ENCODE data around the gene TRIM44. TPM values are rescaled to one million over a fixed set of nuclear protein-coding genes. Genes with fewer than 3 reads are reported as not detected.

Gene TRIM44
- total and polyA plus RNA-seq, 10 of the 15 experiments (the other 5 are each of a cell fraction or from before 2014, with no cell fraction given), result 6.7 to 93.0 (median 27.6) TPM

DNA sequence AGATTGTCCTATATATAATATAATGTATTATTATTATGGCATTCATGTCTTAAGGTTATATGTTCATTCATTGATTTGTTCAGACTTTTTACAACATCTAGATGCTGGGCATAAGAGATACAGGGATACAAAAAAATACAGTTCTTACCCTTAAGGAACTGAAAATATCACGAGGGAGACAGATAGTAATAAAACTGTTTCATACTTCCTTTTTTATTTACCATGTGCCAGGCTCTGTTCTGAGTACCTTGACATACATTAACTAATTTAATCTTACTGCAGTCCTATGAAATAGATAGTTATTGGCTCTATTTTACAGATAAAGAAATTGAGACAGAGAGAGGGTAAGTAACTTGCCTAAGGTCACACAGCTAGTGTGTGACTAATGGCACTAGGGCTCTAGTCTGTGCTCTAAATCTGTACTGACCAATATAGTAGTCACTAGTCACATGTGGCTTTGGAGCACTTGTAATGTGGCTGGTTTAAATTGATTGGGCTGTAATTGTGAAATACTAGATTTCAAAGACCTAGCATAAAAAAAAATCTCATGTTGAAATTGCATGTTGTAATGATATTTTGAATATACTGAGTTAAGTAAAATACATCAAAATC lies 21.3 kb downstream of the TRIM44 start (continued):
- TF ChIP-seq EP300 (IDR thresholded peaks at IDR 0.05; ENCODE audit: borderline replicate concordance in 1 of 2, control insufficient read depth in 1 of 2, low read depth in 2 of 2, low read length in 2 of 2) (peak in 1 of 2 experiments; percentile 15; a peak in 1 of 4 replicates), NRF1 (conservative IDR thresholded peaks at IDR 0.05; ENCODE audit: low read depth, low read length) (no peak), ZNF217 (IDR thresholded peaks at IDR 0.05) (peak; percentile 80; the same call in 1 of the 2 replicates), STAT3 (IDR thresholded peaks at IDR 0.05; ENCODE audit: low read depth, low read length) (no peak), CHD2 (IDR thresholded peaks at IDR 0.05; ENCODE audit: borderline replicate concordance, low read depth, low read length) (no peak), ETV6 (conservative IDR thresholded peaks at IDR 0.05 in 1 of 2, IDR thresholded peaks at IDR 0.05 in 1 of 2; ENCODE audit: borderline replicate concordance in 1 of 2, low read depth in 1 of 2) (no peak), MTA2 (IDR thresholded peaks at IDR 0.05; ENCODE audit: low read depth) (peak; percentile 43), DPF2 (IDR thresholded peaks at IDR 0.05) (peak; percentile 37; the same call in 1 of the 2 replicates), NR2F1 (conservative IDR thresholded peaks at IDR 0.05) (no peak), PAX5 (IDR thresholded peaks at IDR 0.05; ENCODE audit: borderline replicate concordance, low read depth, low read length) (no peak)
- TF ChIP-seq, protein P1, sequence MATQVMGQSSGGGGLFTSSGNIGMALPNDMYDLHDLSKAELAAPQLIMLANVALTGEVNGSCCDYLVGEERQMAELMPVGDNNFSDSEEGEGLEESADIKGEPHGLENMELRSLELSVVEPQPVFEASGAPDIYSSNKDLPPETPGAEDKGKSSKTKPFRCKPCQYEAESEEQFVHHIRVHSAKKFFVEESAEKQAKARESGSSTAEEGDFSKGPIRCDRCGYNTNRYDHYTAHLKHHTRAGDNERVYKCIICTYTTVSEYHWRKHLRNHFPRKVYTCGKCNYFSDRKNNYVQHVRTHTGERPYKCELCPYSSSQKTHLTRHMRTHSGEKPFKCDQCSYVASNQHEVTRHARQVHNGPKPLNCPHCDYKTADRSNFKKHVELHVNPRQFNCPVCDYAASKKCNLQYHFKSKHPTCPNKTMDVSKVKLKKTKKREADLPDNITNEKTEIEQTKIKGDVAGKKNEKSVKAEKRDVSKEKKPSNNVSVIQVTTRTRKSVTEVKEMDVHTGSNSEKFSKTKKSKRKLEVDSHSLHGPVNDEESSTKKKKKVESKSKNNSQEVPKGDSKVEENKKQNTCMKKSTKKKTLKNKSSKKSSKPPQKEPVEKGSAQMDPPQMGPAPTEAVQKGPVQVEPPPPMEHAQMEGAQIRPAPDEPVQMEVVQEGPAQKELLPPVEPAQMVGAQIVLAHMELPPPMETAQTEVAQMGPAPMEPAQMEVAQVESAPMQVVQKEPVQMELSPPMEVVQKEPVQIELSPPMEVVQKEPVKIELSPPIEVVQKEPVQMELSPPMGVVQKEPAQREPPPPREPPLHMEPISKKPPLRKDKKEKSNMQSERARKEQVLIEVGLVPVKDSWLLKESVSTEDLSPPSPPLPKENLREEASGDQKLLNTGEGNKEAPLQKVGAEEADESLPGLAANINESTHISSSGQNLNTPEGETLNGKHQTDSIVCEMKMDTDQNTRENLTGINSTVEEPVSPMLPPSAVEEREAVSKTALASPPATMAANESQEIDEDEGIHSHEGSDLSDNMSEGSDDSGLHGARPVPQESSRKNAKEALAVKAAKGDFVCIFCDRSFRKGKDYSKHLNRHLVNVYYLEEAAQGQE (IDR thresholded peaks at IDR 0.05; ENCODE audit: low read depth, low read length), result no peak
- TF ChIP-seq, protein P2, sequence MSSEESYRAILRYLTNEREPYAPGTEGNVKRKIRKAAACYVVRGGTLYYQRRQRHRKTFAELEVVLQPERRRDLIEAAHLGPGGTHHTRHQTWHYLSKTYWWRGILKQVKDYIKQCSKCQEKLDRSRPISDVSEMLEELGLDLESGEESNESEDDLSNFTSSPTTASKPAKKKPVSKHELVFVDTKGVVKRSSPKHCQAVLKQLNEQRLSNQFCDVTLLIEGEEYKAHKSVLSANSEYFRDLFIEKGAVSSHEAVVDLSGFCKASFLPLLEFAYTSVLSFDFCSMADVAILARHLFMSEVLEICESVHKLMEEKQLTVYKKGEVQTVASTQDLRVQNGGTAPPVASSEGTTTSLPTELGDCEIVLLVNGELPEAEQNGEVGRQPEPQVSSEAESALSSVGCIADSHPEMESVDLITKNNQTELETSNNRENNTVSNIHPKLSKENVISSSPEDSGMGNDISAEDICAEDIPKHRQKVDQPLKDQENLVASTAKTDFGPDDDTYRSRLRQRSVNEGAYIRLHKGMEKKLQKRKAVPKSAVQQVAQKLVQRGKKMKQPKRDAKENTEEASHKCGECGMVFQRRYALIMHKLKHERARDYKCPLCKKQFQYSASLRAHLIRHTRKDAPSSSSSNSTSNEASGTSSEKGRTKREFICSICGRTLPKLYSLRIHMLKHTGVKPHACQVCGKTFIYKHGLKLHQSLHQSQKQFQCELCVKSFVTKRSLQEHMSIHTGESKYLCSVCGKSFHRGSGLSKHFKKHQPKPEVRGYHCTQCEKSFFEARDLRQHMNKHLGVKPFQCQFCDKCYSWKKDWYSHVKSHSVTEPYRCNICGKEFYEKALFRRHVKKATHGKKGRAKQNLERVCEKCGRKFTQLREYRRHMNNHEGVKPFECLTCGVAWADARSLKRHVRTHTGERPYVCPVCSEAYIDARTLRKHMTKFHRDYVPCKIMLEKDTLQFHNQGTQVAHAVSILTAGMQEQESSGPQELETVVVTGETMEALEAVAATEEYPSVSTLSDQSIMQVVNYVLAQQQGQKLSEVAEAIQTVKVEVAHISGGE (CRISPR knock-in tag; IDR thresholded peaks at IDR 0.05), result no peak
- TF ChIP-seq, protein P3, sequence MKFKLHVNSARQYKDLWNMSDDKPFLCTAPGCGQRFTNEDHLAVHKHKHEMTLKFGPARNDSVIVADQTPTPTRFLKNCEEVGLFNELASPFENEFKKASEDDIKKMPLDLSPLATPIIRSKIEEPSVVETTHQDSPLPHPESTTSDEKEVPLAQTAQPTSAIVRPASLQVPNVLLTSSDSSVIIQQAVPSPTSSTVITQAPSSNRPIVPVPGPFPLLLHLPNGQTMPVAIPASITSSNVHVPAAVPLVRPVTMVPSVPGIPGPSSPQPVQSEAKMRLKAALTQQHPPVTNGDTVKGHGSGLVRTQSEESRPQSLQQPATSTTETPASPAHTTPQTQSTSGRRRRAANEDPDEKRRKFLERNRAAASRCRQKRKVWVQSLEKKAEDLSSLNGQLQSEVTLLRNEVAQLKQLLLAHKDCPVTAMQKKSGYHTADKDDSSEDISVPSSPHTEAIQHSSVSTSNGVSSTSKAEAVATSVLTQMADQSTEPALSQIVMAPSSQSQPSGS (IDR thresholded peaks at IDR 0.05; ENCODE audit: low read length), result no peak
- TF ChIP-seq, protein P4, sequence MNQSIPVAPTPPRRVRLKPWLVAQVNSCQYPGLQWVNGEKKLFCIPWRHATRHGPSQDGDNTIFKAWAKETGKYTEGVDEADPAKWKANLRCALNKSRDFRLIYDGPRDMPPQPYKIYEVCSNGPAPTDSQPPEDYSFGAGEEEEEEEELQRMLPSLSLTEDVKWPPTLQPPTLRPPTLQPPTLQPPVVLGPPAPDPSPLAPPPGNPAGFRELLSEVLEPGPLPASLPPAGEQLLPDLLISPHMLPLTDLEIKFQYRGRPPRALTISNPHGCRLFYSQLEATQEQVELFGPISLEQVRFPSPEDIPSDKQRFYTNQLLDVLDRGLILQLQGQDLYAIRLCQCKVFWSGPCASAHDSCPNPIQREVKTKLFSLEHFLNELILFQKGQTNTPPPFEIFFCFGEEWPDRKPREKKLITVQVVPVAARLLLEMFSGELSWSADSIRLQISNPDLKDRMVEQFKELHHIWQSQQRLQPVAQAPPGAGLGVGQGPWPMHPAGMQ (IDR thresholded peaks at IDR 0.05; ENCODE audit: borderline replicate concordance), result no peak
